HCT116 (cell line): ENCODE results near the gene PHF21A. TPM values are rescaled to one million over a fixed set of nuclear protein-coding genes. Genes with fewer than 3 reads are reported as not detected.

Experiments used
- ATAC-seq: fragments of 200-7000 bp; cut with Tn5 transposase; 2 replicates; pipeline ENCODE4 v1.9.1; 2020; ENCODE audit warnings: mild to moderate bottlenecking, moderate library complexity
- BruUV-seq: library from RNA; stranded (reverse); fragments of 400-500 nt; replicated peaks from 2 replicates; lab custom pipeline; 2021; lab: Mats Ljungman, UMichigan
- CTCF ChIA-PET: fragments of 300-600 bp; sonication (Branson Sonifier 250); formaldehyde crosslinking; loops from one replicate; lab custom pipeline; 2021; ENCODE audit warnings: antibody characterized with exemption; lab: Charles Lee
- POLR2A ChIA-PET: fragments of 300-600, 350-600 bp; sonication (Branson Sonifier 250); formaldehyde crosslinking; loops from one replicate; lab custom pipeline; 2021; ENCODE audit warnings: antibody characterized with exemption; lab: Charles Lee
- RAD21 ChIA-PET, 2 experiments: fragments of 300-600 bp; sonication (Branson Sonifier 250); formaldehyde crosslinking; loops; one replicate each; lab custom pipeline; 2023; ENCODE audit warnings: low total read pairs in 2 of 2; ENCODE audit not compliant: uncharacterized antibody in 2 of 2, unreplicated experiment in 2 of 2, low non-redundant PET in 1 of 2; lab: Charles Lee
- DNase-seq: peaks from one replicate; pipeline ENCODE4 v3.0.0-alpha.2; 2010; ENCODE audit warnings: low read depth, low spot score
- H2AFZ ChIP-seq: fragments of 200-600 bp; shearing (Covaris generic), sonication (generic); 2 replicates; pipeline ENCODE4 v1.6.1; 2017; ENCODE audit warnings: low read depth, mixed run types, mixed read lengths, antibody characterized with exemption, low read length; ENCODE audit not compliant: poor library complexity, severe bottlenecking
- H3K27ac ChIP-seq: 2 replicates; pipeline ENCODE4 v1.5.1; 2012; ENCODE audit warnings: low read depth, low read length
- H3K27me3 ChIP-seq: fragments of 200-600 bp; sonication (generic); 2 replicates; pipeline ENCODE4 v1.6.1; 2016; ENCODE audit warnings: mixed run types, low read length, mixed read lengths; ENCODE audit not compliant: insufficient read depth
- H3K36me3 ChIP-seq, 2 experiments: fragments of 200-500 bp in 1 of 2; fragments of 200-600 bp in 1 of 2; sonication (Bioruptor generic) in 1 of 2; sonication (generic) in 1 of 2; 2 replicates each; pipeline versions ENCODE4 v1.5.1 to v1.6.1; 2014 to 2016; ENCODE audit warnings: low read length in 2 of 2, inconsistent platforms in 1 of 2, mixed read lengths in 1 of 2, mixed run types in 1 of 2; ENCODE audit not compliant: insufficient read depth in 2 of 2, control insufficient read depth in 1 of 2
- H3K4me1 ChIP-seq, 2 experiments: fragments of 200-600 bp in 1 of 2; sonication (generic) in 1 of 2; 2 replicates each; pipeline versions ENCODE4 v1.5.1 to v1.6.1; 2012 to 2017; ENCODE audit warnings: low read length in 2 of 2, inconsistent platforms in 1 of 2, mild to moderate bottlenecking in 1 of 2, mixed read lengths in 1 of 2, mixed run types in 1 of 2, moderate library complexity in 1 of 2; ENCODE audit not compliant: insufficient read depth in 2 of 2, control insufficient read depth in 1 of 2
- H3K4me2 ChIP-seq: fragments of 200-600 bp; sonication (generic); 2 replicates; pipeline ENCODE4 v1.6.1; 2017; ENCODE audit warnings: mixed run types, low read length, mixed read lengths
- H3K4me3 ChIP-seq, 2 experiments: fragments of 200-600 bp in 1 of 2; sonication (generic) in 1 of 2; replicated peaks in 1 of 2; 2 replicates each; pipeline ENCODE4 v1.5.1; 2011 to 2016; ENCODE audit warnings: low read length in 2 of 2, control low read depth in 1 of 2, low read depth in 1 of 2, mild to moderate bottlenecking in 1 of 2, mixed read lengths in 1 of 2, mixed run types in 1 of 2
- H3K79me2 ChIP-seq: fragments of 200-600 bp; sonication (generic); 2 replicates; pipeline ENCODE4 v1.6.1; 2017; ENCODE audit warnings: mild to moderate bottlenecking, mixed run types, low read length, moderate library complexity, mixed read lengths; ENCODE audit not compliant: insufficient read depth
- H3K9ac ChIP-seq: fragments of 200-600 bp; sonication (generic); 2 replicates; pipeline ENCODE4 v1.6.1; 2016; ENCODE audit warnings: low read length, mixed read lengths
- H3K9me2 ChIP-seq: fragments of 200-600 bp; sonication (generic), shearing (Covaris generic); 2 replicates; pipeline ENCODE4 v1.6.1; 2017; ENCODE audit warnings: mixed run types, mild to moderate bottlenecking, moderate library complexity; ENCODE audit not compliant: insufficient read depth
- H3K9me3 ChIP-seq, 2 experiments: fragments of 200-500 bp in 1 of 2; fragments of 200-600 bp in 1 of 2; sonication (Bioruptor generic) in 1 of 2; sonication (generic) in 1 of 2; 2 replicates each; pipeline ENCODE4 v1.6.1; 2014 to 2017; ENCODE audit warnings: low read length in 2 of 2, mixed read lengths in 2 of 2, inconsistent platforms in 1 of 2, low read depth in 1 of 2, mild to moderate bottlenecking in 1 of 2, mixed run types in 1 of 2, moderate library complexity in 1 of 2; ENCODE audit not compliant: control insufficient read depth in 1 of 2, insufficient read depth in 1 of 2
- H4K20me1 ChIP-seq: fragments of 200-600 bp; sonication (generic), shearing (Covaris generic); 2 replicates; pipeline ENCODE4 v1.6.1; 2017; ENCODE audit warnings: mixed run types, mild to moderate bottlenecking, moderate library complexity; ENCODE audit not compliant: insufficient read depth
- CBX3 ChIP-seq: IDR thresholded peaks from 2 replicates; pipeline ENCODE4 v1.6.1; 2012; ENCODE audit warnings: low read depth
- CEBPB ChIP-seq: IDR thresholded peaks from 2 replicates; pipeline ENCODE4 v1.6.1; 2012; ENCODE audit warnings: low read depth
- EZH2phosphoT487 ChIP-seq: fragments of 200-600 bp; IDR thresholded peaks from 2 replicates; pipeline ENCODE4 v1.6.1; 2018; ENCODE audit warnings: antibody characterized with exemption, borderline replicate concordance
- FOSL1 ChIP-seq: IDR thresholded peaks from 2 replicates; pipeline ENCODE4 v1.6.1; 2012; ENCODE audit warnings: low read depth
- POLR2AphosphoS5 ChIP-seq: IDR thresholded peaks from 2 replicates; pipeline ENCODE4 v1.6.1; 2011; ENCODE audit warnings: mild to moderate bottlenecking, low read depth, low read length, moderate library complexity
- RAD21 ChIP-seq: IDR thresholded peaks from 2 replicates; pipeline ENCODE4 v1.6.1; 2012; ENCODE audit warnings: low read depth, mild to moderate bottlenecking
- SIN3A ChIP-seq: IDR thresholded peaks from 2 replicates; pipeline ENCODE4 v1.6.1; 2012; ENCODE audit warnings: low read depth
- ZFX ChIP-seq: fragments of 450-650 bp; IDR thresholded peaks from 2 replicates; pipeline ENCODE4 v1.6.1; 2017
- ZNF274 ChIP-seq: fragments of 200-500 bp; sonication (Bioruptor generic); IDR thresholded peaks from 2 replicates; pipeline ENCODE4 v1.6.1; 2014; ENCODE audit warnings: mild to moderate bottlenecking, low read depth, low read length, inconsistent platforms
- intact Hi-C: fragments of 100-400 bp; cut with micrococcal nuclease; formaldehyde crosslinking; loops from 2 replicates; pipeline ENCODE4 v1.10.0; 2022
- total RNA-seq: library from RNA; stranded (reverse); gene quantifications from one replicate; pipeline ENCODE4 v1.2.1, GENCODE V29; 2021; ENCODE audit not compliant: unreplicated experiment
- TF ChIP-seq, protein P1 (sequence below): IDR thresholded peaks from 2 replicates; pipeline ENCODE4 v1.6.1; 2011; ENCODE audit warnings: mild to moderate bottlenecking, low read length, moderate library complexity; ENCODE audit not compliant: insufficient replicate concordance; ENCODE audit errors: extremely low read depth
- TF ChIP-seq, protein P2 (sequence below), 3 experiments: fragments of 200-600 bp in 1 of 3; sonication (generic) in 1 of 3; IDR thresholded peaks in 2 of 3; conservative IDR thresholded peaks in 1 of 3; 2 replicates each; pipeline ENCODE4 v1.5.1; 2012 to 2017; ENCODE audit warnings: low read depth in 2 of 3, low read length in 2 of 3, antibody characterized with exemption in 1 of 3, borderline replicate concordance in 1 of 3, control low read depth in 1 of 3, mild to moderate bottlenecking in 1 of 3, mixed read lengths in 1 of 3, mixed run types in 1 of 3, moderate library complexity in 1 of 3; ENCODE audit not compliant: insufficient read depth in 1 of 3

PHF21A gene
- total RNA-seq, 1 experiment from 2014 or later: 27.0 TPM

GRCh38 chr11:46130286-46130940 is 9.2 kb upstream of the PHF21A start:
- ATAC-seq: no peak
- no TSS peak for BruUV-seq
- RAD21 ChIA-PET: no interaction called here
- intact Hi-C loops: no loop called here
- H3K27me3 ChIP-seq: no peaks in the 10 kb centered on the region
- no peaks in the 10 kb centered on the region for H3K36me3 ChIP-seq
- H2AFZ ChIP-seq: peak overlapping the region; percentile 33
- no peaks in the 10 kb centered on the region for H3K79me2 ChIP-seq
- no peak overlapping the region for H3K4me2 ChIP-seq
- H3K4me1 ChIP-seq: peaks cover 5 to 15% of the 10 kb centered on the region in 2 experiments; a peak in 3 of 4 replicates
- H3K9me3 ChIP-seq: no peaks in the 10 kb centered on the region
- CTCF ChIA-PET: no interaction called here
- H3K4me3 ChIP-seq: no peak overlapping the region
- no peak for DNase-seq
- H3K9ac ChIP-seq: no peak overlapping the region
- no peak overlapping the region for H3K27ac ChIP-seq
- TF ChIP-seq, protein P1, sequence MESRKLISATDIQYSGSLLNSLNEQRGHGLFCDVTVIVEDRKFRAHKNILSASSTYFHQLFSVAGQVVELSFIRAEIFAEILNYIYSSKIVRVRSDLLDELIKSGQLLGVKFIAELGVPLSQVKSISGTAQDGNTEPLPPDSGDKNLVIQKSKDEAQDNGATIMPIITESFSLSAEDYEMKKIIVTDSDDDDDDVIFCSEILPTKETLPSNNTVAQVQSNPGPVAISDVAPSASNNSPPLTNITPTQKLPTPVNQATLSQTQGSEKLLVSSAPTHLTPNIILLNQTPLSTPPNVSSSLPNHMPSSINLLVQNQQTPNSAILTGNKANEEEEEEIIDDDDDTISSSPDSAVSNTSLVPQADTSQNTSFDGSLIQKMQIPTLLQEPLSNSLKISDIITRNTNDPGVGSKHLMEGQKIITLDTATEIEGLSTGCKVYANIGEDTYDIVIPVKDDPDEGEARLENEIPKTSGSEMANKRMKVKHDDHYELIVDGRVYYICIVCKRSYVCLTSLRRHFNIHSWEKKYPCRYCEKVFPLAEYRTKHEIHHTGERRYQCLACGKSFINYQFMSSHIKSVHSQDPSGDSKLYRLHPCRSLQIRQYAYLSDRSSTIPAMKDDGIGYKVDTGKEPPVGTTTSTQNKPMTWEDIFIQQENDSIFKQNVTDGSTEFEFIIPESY: no peak
- TF ChIP-seq SIN3A (no peak), CBX3 (no peak), ZNF274 (no peak)
- no peaks in the 10 kb centered on the region for H3K9me2 ChIP-seq
- POLR2A ChIA-PET: no interaction called here
- no peaks in the 10 kb centered on the region for H4K20me1 ChIP-seq

DNA sequence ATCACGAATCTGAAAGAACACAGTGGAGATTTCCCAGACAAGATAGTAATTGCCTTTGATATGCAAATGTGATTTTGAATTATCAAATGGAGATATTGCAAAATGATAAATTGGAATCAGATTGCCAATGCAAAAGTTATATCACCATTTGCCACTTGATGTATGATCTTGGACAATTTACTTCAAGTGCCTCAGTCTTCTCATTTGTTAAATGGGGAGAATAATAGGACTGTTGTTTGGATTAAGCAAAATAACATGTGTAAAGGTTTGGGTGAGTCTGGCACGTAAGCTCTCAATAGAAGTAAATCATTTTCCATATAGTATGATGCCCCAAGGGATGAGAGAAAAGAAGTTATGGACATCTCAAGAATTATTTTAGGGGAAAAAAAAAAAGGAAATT is 7.9 kb upstream of the PHF21A start:
- H3K9ac ChIP-seq: no peak overlapping the region
- intact Hi-C loops: no loop called here
- ChIA-PET CTCF (no interaction called here), POLR2A (no interaction called here), RAD21 (no interaction called here)
- no peak overlapping the region for H3K4me3 ChIP-seq
- no peaks in the 10 kb centered on the region for H3K9me2 ChIP-seq
- BruUV-seq: no TSS peak
- no peaks in the 10 kb centered on the region for H3K79me2 ChIP-seq
- H4K20me1 ChIP-seq: no peaks in the 10 kb centered on the region
- no peaks in the 10 kb centered on the region for H3K9me3 ChIP-seq
- no peaks in the 10 kb centered on the region for H3K27me3 ChIP-seq
- H3K36me3 ChIP-seq: no peaks in the 10 kb centered on the region
- H3K4me1 ChIP-seq: peaks cover 5 to 15% of the 10 kb centered on the region in 2 experiments; a peak in 3 of 4 replicates
- no peak overlapping the region for H3K4me2 ChIP-seq
- ATAC-seq (no peak), DNase-seq (no peak)
- no peak overlapping the region for H3K27ac ChIP-seq
- no peak for TF ChIP-seq ZFX
- TF ChIP-seq, protein P2, sequence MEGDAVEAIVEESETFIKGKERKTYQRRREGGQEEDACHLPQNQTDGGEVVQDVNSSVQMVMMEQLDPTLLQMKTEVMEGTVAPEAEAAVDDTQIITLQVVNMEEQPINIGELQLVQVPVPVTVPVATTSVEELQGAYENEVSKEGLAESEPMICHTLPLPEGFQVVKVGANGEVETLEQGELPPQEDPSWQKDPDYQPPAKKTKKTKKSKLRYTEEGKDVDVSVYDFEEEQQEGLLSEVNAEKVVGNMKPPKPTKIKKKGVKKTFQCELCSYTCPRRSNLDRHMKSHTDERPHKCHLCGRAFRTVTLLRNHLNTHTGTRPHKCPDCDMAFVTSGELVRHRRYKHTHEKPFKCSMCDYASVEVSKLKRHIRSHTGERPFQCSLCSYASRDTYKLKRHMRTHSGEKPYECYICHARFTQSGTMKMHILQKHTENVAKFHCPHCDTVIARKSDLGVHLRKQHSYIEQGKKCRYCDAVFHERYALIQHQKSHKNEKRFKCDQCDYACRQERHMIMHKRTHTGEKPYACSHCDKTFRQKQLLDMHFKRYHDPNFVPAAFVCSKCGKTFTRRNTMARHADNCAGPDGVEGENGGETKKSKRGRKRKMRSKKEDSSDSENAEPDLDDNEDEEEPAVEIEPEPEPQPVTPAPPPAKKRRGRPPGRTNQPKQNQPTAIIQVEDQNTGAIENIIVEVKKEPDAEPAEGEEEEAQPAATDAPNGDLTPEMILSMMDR (IDR thresholded peaks at IDR 0.05 in 2 of 3, conservative IDR thresholded peaks at IDR 0.05 in 1 of 3; ENCODE audit: borderline replicate concordance in 1 of 3, insufficient read depth in 1 of 3, low read depth in 2 of 3, low read length in 2 of 3): no peak
- TF ChIP-seq CBX3: no peak
- no peak for TF ChIP-seq FOSL1
- no peak for TF ChIP-seq EZH2phosphoT487
- TF ChIP-seq CEBPB: no peak
- no peak for TF ChIP-seq POLR2AphosphoS5
- TF ChIP-seq RAD21: no peak
- no peak overlapping the region for H2AFZ ChIP-seq
